K562 (cell line): ENCODE data around the gene PNPLA8. TPM values are rescaled to one million over a fixed set of nuclear protein-coding genes. Genes with fewer than 3 reads are reported as not detected.

ENCODE experiments used
- ATAC-seq: fragments of 200-7000 bp; cut with Tn5 transposase; 3 replicates; pipeline ENCODE4 v1.9.1; 2020; ENCODE audit warnings: moderate library complexity
- BruUV-seq: library from RNA; stranded (reverse); fragments of 400-500 nt; replicated peaks from 2 replicates; lab custom pipeline; 2021; lab: Mats Ljungman, UMichigan
- CTCF ChIA-PET: fragments of 300-600 bp; formaldehyde crosslinking; extraction: SDS; loops from one replicate; lab custom pipeline; 2021; ENCODE audit warnings: low intra/inter-chr PET ratio; lab: Yijun Ruan, JAX
- POLR2A ChIA-PET: fragments of 300-600, 350-650 bp; sonication (Branson Sonifier 250); formaldehyde crosslinking; extraction: SDS; loops from one replicate; lab custom pipeline; 2021; ENCODE audit warnings: antibody characterized with exemption, inconsistent platforms; lab: Yijun Ruan, JAX
- DNase-seq, 4 experiments: peaks; one replicate each; pipeline versions ENCODE4 v3.0.0 to v3.0.0-alpha.2; 2011 to 2018; ENCODE audit warnings: low spot score in 3 of 4, mixed read lengths in 3 of 4; ENCODE audit errors: extremely low read depth in 1 of 4
- FAIRE-seq: peaks from 2 replicates; lab custom pipeline; 2011; peaks lifted over from hg19 to GRCh38; lab: Jason Lieb, UNC
- H2AFZ ChIP-seq: 2 replicates; pipeline ENCODE4 v1.6.0; 2011; ENCODE audit warnings: low read depth, low read length, control low read depth, inconsistent platforms
- H3K27ac ChIP-seq: fragments of 200-600 bp; 3 replicates; pipeline ENCODE4 v1.8.0; 2011; ENCODE audit warnings: low read depth, mild to moderate bottlenecking, control low read depth, inconsistent platforms, low read length, moderate library complexity, mixed read lengths; ENCODE audit errors: extremely low read depth
- H3K27me3 ChIP-seq, 2 experiments: fragments of 300-600 bp in 1 of 2; 2 replicates in 1 of 2; 3 replicates in 1 of 2; pipeline versions ENCODE4 v1.6.0 to v1.8.0; 2011; ENCODE audit warnings: inconsistent platforms in 2 of 2, low read length in 2 of 2, mild to moderate bottlenecking in 1 of 2, mixed read lengths in 1 of 2, moderate library complexity in 1 of 2; ENCODE audit not compliant: control insufficient read depth in 2 of 2, insufficient read depth in 2 of 2
- H3K36me3 ChIP-seq: fragments of 300-600 bp; 3 replicates; pipeline ENCODE4 v1.8.0; 2011; ENCODE audit warnings: mild to moderate bottlenecking, low read length, inconsistent platforms; ENCODE audit not compliant: control insufficient read depth, insufficient read depth
- H3K4me1 ChIP-seq, 2 experiments: fragments of 200-600 bp in 1 of 2; replicated peaks in 1 of 2; 2 replicates in 1 of 2; 3 replicates in 1 of 2; pipeline versions ENCODE4 v1.5.1 to v1.8.0; 2011; ENCODE audit warnings: inconsistent platforms in 2 of 2, low read length in 2 of 2, mild to moderate bottlenecking in 1 of 2, mixed read lengths in 1 of 2, moderate library complexity in 1 of 2; ENCODE audit not compliant: control insufficient read depth in 2 of 2, insufficient read depth in 2 of 2
- H3K4me2 ChIP-seq: 2 replicates; pipeline ENCODE4 v1.6.1; 2011; ENCODE audit warnings: low read length, control low read depth, inconsistent platforms, mixed read lengths; ENCODE audit not compliant: insufficient read depth
- H3K4me3 ChIP-seq: fragments of 200-600 bp; sonication (generic), shearing (Covaris generic); 2 replicates; pipeline ENCODE4 v1.5.1; 2016; ENCODE audit warnings: control low read depth, inconsistent platforms
- H3K79me2 ChIP-seq: fragments of 200-600 bp; 3 replicates; pipeline ENCODE4 v1.8.0; 2011; ENCODE audit warnings: low read length, inconsistent platforms; ENCODE audit not compliant: control insufficient read depth, insufficient read depth
- H3K9ac ChIP-seq, 2 experiments: 2 replicates each; pipeline versions ENCODE4 v1.6.0 to v1.6.1; 2011; ENCODE audit warnings: low read depth in 2 of 2, low read length in 2 of 2, control low read depth in 1 of 2, inconsistent platforms in 1 of 2, mild to moderate bottlenecking in 1 of 2, mixed read lengths in 1 of 2; ENCODE audit not compliant: insufficient read depth in 1 of 2
- H3K9me1 ChIP-seq: one replicate; pipeline ENCODE4 v1.6.0; 2011; ENCODE audit warnings: inconsistent platforms, mild to moderate bottlenecking, low read length, moderate library complexity; ENCODE audit not compliant: control insufficient read depth, insufficient read depth
- H3K9me3 ChIP-seq: replicated peaks from 2 replicates; pipeline ENCODE4 v1.5.1; 2011; ENCODE audit warnings: low read depth, low read length, inconsistent platforms; ENCODE audit not compliant: control insufficient read depth, insufficient read depth
- H4K20me1 ChIP-seq: replicated peaks from 2 replicates; pipeline ENCODE4 v1.6.1; 2011; ENCODE audit warnings: low read length, inconsistent platforms, mixed read lengths; ENCODE audit not compliant: control insufficient read depth, insufficient read depth
- BRD4 ChIP-seq: fragments of 200-600 bp; sonication (generic); IDR thresholded peaks from 2 replicates; pipeline ENCODE4 v1.6.1; 2017; ENCODE audit warnings: inconsistent platforms
- FOXJ2 ChIP-seq: fragments of 200-800 bp; sonication (Bioruptor generic); IDR thresholded peaks from 2 replicates; pipeline ENCODE4 v1.6.1; 2016; ENCODE audit warnings: missing genetic modification characterization, missing compliant biosample characterization
- HNRNPUL1 ChIP-seq: fragments of 200-400 bp; formaldehyde crosslinking; IDR thresholded peaks from 2 replicates; pipeline ENCODE4 v1.6.1; 2017; ENCODE audit warnings: low read length
- MECOM ChIP-seq: fragments of 250-450 bp; sonication (Bioruptor Pico); IDR thresholded peaks from 2 replicates; pipeline ENCODE4 v1.8.0; 2022; ENCODE audit warnings: inconsistent platforms
- MXD1 ChIP-seq: fragments of 250-450 bp; sonication (Bioruptor Pico); IDR thresholded peaks from 2 replicates; pipeline ENCODE4 v1.8.0; 2021; ENCODE audit warnings: borderline replicate concordance, mild to moderate bottlenecking, moderate library complexity; ENCODE audit not compliant: poor library complexity, severe bottlenecking
- MXI1 ChIP-seq: IDR thresholded peaks from 2 replicates; pipeline ENCODE4 v1.6.1; 2011; ENCODE audit warnings: low read depth, mild to moderate bottlenecking, improper control_type of control experiment, low read length
- NFIC ChIP-seq: fragments of 450-650 bp; IDR thresholded peaks from 2 replicates; pipeline ENCODE4 v1.6.1; 2017; ENCODE audit warnings: mild to moderate bottlenecking, inconsistent platforms
- POU5F1 ChIP-seq: fragments of 150-350 bp; IDR thresholded peaks from 2 replicates; pipeline ENCODE4 v1.6.1; 2014; ENCODE audit warnings: borderline replicate concordance, low read length, low read depth, mild to moderate bottlenecking; ENCODE audit not compliant: partially characterized antibody
- SNIP1 ChIP-seq: fragments of 450-650 bp; IDR thresholded peaks from 2 replicates; pipeline ENCODE4 v1.7.1; 2017; ENCODE audit warnings: low read depth, mild to moderate bottlenecking
- ZNF121 ChIP-seq: sonication (generic); formaldehyde crosslinking; conservative IDR thresholded peaks from 2 replicates; pipeline ENCODE4 v1.8.0; 2022; ENCODE audit warnings: missing genetic modification reagents
- ZNF408 ChIP-seq: fragments of 250-450 bp; sonication (Bioruptor Pico); IDR thresholded peaks from 2 replicates; pipeline ENCODE4 v1.4.0; 2020; ENCODE audit warnings: low read depth, mild to moderate bottlenecking, moderate library complexity
- ZNF436 ChIP-seq: fragments of 250-450, 450-650 bp; sonication (Bioruptor Pico); formaldehyde crosslinking; IDR thresholded peaks from 2 replicates; pipeline ENCODE4 v1.7.0; 2020; ENCODE audit warnings: mild to moderate bottlenecking
- ZNF444 ChIP-seq: fragments of 250-450 bp; sonication (Bioruptor Pico); IDR thresholded peaks from 2 replicates; pipeline ENCODE4 v1.4.0; 2020; ENCODE audit warnings: mild to moderate bottlenecking, moderate library complexity
- ZNF449 ChIP-seq: fragments of 250-450 bp; sonication (Bioruptor Pico); IDR thresholded peaks from 2 replicates; pipeline ENCODE4 v1.8.0; 2022; ENCODE audit warnings: moderate library complexity, mild to moderate bottlenecking, inconsistent platforms
- ZNF589 ChIP-seq: fragments of 200-800 bp; sonication (Bioruptor generic); IDR thresholded peaks from 2 replicates; pipeline ENCODE4 v1.6.1; 2016; ENCODE audit warnings: low read depth, missing genetic modification characterization, missing compliant biosample characterization
- ZNF766 ChIP-seq: fragments of 200-800 bp; sonication (Bioruptor generic); conservative IDR thresholded peaks from 2 replicates; pipeline ENCODE4 v1.6.1; 2016; ENCODE audit warnings: missing genetic modification characterization, missing compliant biosample characterization
- WGBS: fragments of 100-300 bp; shearing (Covaris generic); methylation state at CpG from one replicate; pipeline ENCODE4 v1.1.6; 2016; ENCODE audit warnings: low coverage, mixed read lengths; ENCODE audit not compliant: insufficient coverage; ENCODE audit errors: missing lambda C conversion rate; 5-methylcytosine and 5-hydroxymethylcytosine counted together
- in situ Hi-C: fragments of 300-500 bp; cut with MboI; formaldehyde crosslinking; loops from 4 replicates; pipeline ENCODE4 v1.15.0; 2018; ENCODE audit warnings: inconsistent platforms, mixed read lengths
- intact Hi-C: fragments of 100-400 bp; cut with micrococcal nuclease; formaldehyde crosslinking; loops from 2 replicates; pipeline ENCODE4 v1.14.2; 2022
- polyA plus RNA-seq, 8 experiments: library from polyadenylated mRNA; depleted of rRNA in 4 of 8; stranded (reverse) in 5 of 8; unstranded in 3 of 8; fragments of >200 nt; fragmentation: Nextera tagmentation in 2 of 8; fragmentation: Illumina TruSeq in 1 of 8; extraction: Ambion mirVana in 2 of 8; extraction: Trizol in 1 of 8; gene quantifications; 2 replicates each; pipeline versions ENCODE4 v1.2.1 to v1.2.3, GENCODE V29; 2011 to 2014; ENCODE audit warnings: inconsistent platforms in 1 of 8, missing spikeins in 1 of 8
- total RNA-seq, 7 experiments: library from RNA; depleted of rRNA in 6 of 7; stranded (reverse); fragments of >200 nt in 6 of 7; fragmentation: Illumina TruSeq in 2 of 7; extraction: Trizol in 2 of 7; gene quantifications; 2 replicates each; pipeline versions ENCODE4 v1.2.1 to v1.2.3, GENCODE V29; 2011 to 2021; ENCODE audit warnings: low replicate concordance in 1 of 7

PNPLA8 gene
- total and polyA plus RNA-seq, 9 of the 15 experiments (the other 6 are each of a cell fraction or from before 2014, with no cell fraction given), result 12.8 to 27.6 (median 16.3) TPM

GRCh38 chr7:108537229-108537628 is 11.3 kb upstream of the PNPLA8 start:
- peak; percentile 32 for FAIRE-seq
- POLR2A ChIA-PET, result interaction anchor here (0.7 to 2.1 kb wide), 4 partner anchors 9 to 32 kb away, joined by 3 to 9 read pairs (median 4); partner anchors contain the start of genes DNAJB9, PNPLA8 and THAP5

More at GRCh38 chr7:108537229-108537628, 11.3 kb upstream of the PNPLA8 start:
- H3K4me3 ChIP-seq, result no peak overlapping the region
- CTCF ChIA-PET, result no interaction called here
- intact Hi-C loops (loop anchor here (1.0 kb wide), 1 partner anchor 32 kb away; the partner anchor contains the start of genes DNAJB9 and THAP5), in situ Hi-C loops (no loop called here)
- ATAC-seq (peak; percentile 80), DNase-seq (peak in 1 of 4 experiments; percentile 53)
- TF ChIP-seq ZNF408 (CRISPR knock-in tag) (no peak), ZNF436 (CRISPR knock-in tag) (no peak), BRD4 (no peak), MXI1 (no peak), MECOM (CRISPR knock-in tag) (no peak), NFIC (peak; percentile 43), FOXJ2 (0 out of 2 replicates have a peak, but pooled peaks have one; percentile 5), MXD1 (CRISPR knock-in tag) (no peak), ZNF449 (CRISPR knock-in tag) (no peak), ZNF444 (no peak), HNRNPUL1 (no peak), ZNF589 (CRISPR knock-in tag) (0 out of 2 replicates have a peak, but pooled peaks have one; percentile 55), POU5F1 (no peak), ZNF766 (CRISPR knock-in tag) (0 out of 2 replicates have a peak, but pooled peaks have one; percentile 43), SNIP1 (no peak), ZNF121 (CRISPR knock-in tag) (no peak)
- peak overlapping the region; percentile 81 for H2AFZ ChIP-seq
- 44% methylated on average over 2 of the region's 2 CpGs for WGBS
- peaks cover 9 to 36% of the 10 kb centered on the region in 2 experiments for H3K4me1 ChIP-seq
- no peaks in the 10 kb centered on the region for H4K20me1 ChIP-seq
- no peaks in the 10 kb centered on the region for H3K36me3 ChIP-seq
- no peaks in the 10 kb centered on the region for H3K27me3 ChIP-seq
- no peaks in the 10 kb centered on the region for H3K9me1 ChIP-seq
- H3K9ac ChIP-seq, result peak overlapping the region in 1 of 2 experiments; percentile 0; a peak in 1 of 4 replicates
- H3K9me3 ChIP-seq, result no peaks in the 10 kb centered on the region
- peak overlapping the region; percentile 9; the same call in 1 of the 2 replicates for H3K4me2 ChIP-seq
- peak overlapping the region; percentile 1; the same call in 2 of the 3 replicates for H3K27ac ChIP-seq
- BruUV-seq, result no TSS peak
- no peaks in the 10 kb centered on the region for H3K79me2 ChIP-seq
